ENCODE measurements around the gene LUC7L.
"Not testable (repeated sequence)": the region's sequence is repeated elsewhere in the genome, so short reads cannot be mapped to it uniquely, and the experiment has no call there.

LUC7L gene

DNA sequence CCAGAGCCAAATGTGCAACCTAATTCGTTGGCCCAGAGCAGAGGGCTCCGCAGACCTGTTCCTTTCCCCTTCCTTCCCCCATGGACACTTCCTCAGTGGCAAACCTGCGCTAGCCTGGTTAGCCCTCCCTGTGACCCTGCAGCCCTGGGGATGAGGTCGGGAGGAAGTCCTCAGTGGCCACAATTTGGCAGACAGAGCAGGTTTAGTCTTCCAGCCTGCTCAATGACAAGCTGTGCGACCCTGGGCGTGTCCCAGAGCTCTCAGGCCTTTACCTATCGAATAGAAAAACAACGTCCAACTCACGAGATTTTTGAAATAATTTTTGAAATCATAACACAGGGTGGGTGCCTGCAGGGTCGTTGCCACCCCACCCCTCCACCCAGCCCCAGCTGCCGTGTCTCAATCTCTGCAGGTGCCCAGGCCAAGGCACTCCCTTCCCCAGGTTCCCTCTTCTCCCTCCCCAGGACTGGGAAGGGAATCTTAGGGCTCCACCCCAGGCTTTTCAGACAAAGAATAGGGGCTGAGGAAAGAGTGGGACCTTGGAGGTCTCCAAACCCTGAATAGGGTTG is 62.0 kb downstream of the LUC7L start:
- FAIRE-seq (no peak), DNase-seq (ENCODE audit: insufficient read length, low spot score) (no peak)

GRCh38 chr16:166375-167121 is 62.7 kb downstream of the LUC7L start:
- FAIRE-seq (no peak), DNase-seq (ENCODE audit: insufficient read length, low spot score) (no peak)

DNA sequence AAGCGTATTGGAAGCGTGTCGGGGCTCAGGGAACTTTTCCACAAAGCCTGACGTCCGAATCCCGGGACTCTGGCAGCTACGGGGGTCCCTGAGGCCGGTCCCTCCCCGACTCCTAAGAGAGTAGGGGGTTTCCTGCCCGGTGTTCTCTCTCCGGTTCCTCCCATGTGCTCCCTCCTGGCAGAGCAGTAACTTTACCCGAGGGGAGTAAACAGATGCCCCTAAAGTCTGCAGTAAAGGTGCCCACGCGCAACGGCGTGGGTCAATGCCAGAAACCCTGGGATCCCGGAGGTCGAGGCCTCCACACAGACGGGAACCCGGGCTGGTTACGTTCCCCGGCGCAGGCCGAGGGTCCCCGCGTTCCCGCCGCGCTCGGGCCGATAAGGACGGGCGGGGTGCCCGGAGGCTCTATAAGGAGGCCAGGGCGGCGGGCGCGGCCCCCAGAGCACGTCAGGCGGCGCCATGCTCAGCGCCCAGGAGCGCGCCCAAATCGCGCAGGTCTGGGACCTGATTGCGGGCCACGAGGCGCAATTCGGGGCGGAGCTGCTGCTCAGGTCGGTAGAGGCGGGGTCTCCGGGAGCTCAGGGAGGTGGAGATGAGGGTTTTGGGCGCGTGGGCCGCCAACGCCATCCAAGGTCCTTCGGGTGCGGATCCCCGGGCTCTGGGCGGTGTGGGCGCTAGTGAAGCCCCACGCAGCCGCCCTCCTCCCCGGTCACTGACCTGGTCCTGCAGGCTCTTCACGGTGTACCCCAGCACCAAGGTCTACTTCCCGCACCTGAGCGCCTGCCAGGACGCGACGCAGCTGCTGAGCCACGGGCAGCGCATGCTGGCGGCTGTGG is 63.5 kb downstream of the LUC7L start, which contains the start of gene HBM:
Gene HBM, plus strand, starts transcription at position 440 of the 836 bp plus-strand sequence. Its CDS starts 20 bp downstream, at position 460.
- no peak for DNase-seq (ENCODE audit: insufficient read length, low spot score)
- FAIRE-seq: no peak

GRCh38 chr16:164827-165538 is 64.3 kb downstream of the LUC7L start:
- no peak for DNase-seq (ENCODE audit: insufficient read length, low spot score)
- no peak for FAIRE-seq

DNA sequence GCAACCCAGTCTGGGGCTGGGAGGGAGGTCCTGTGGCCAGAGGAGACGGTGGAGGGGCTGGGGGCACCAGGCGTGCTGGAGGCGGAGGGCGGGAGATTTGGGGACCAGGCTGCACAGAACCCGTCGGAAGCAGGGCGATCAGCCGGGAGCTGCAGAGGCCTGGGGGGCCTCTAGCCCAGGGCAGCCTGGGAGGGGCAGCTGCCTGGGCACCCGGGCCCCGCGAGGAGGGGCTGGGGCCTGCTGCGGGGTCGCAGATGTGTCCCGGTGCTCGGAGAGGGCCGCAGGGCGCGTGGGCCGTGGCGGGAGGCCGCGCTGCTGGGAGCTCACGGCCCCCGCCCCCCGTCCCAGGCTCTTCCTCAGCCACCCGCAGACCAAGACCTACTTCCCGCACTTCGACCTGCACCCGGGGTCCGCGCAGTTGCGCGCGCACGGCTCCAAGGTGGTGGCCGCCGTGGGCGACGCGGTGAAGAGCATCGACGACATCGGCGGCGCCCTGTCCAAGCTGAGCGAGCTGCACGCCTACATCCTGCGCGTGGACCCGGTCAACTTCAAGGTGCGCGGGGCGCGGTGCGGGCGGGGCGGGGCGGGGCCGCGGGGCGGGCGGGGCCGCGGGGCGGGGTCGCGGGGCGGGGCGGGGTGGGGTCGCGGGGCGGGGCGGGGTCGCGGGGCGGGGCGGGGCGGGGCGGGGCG is 65.0 kb downstream of the LUC7L start:
- not testable (repeated sequence) for DNase-seq (ENCODE audit: insufficient read length, low spot score)
- peak; percentile 79 for FAIRE-seq

- not testable (repeated sequence) for FAIRE-seq; DNase-seq (ENCODE audit: insufficient read length, low spot score)
These were observed 65.6 kb downstream of the LUC7L start for GRCh38 chr16:163696-164095.

DNA sequence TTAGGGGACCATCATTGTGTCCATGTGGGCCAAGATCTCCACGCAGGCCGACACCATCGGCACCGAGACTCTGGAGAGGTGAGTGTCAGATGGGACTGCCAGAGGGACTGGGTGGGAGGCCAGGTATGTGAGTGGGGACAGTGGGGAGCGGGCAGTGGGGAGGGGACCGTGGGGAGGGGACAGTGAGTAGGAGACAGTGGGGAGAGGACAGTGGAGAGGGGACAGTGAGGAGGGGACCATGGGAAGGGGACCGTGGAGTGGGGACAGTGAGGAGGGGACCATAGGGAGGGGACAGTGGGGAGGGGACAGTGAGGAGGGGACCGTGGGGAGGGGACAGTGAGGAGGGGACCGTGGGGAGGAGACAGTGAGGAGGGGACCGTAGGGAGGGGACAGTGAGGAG is 66.1 kb downstream of the LUC7L start:
- FAIRE-seq; DNase-seq (ENCODE audit: insufficient read length, low spot score): not testable (repeated sequence)

- FAIRE-seq (no peak), DNase-seq (ENCODE audit: insufficient read length, low spot score) (no peak)
These were observed 66.8 kb downstream of the LUC7L start for GRCh38 chr16:162271-162991.

GRCh38 chr16:160691-161190 is 68.5 kb downstream of the LUC7L start:
- DNase-seq (ENCODE audit: insufficient read length, low spot score) (no peak), FAIRE-seq (no peak)

- DNase-seq (ENCODE audit: insufficient read length, low spot score): not testable (repeated sequence)
- peak; percentile 57 for FAIRE-seq
These were observed 69.0 kb downstream of the LUC7L start for GRCh38 chr16:160242-160641.

DNA sequence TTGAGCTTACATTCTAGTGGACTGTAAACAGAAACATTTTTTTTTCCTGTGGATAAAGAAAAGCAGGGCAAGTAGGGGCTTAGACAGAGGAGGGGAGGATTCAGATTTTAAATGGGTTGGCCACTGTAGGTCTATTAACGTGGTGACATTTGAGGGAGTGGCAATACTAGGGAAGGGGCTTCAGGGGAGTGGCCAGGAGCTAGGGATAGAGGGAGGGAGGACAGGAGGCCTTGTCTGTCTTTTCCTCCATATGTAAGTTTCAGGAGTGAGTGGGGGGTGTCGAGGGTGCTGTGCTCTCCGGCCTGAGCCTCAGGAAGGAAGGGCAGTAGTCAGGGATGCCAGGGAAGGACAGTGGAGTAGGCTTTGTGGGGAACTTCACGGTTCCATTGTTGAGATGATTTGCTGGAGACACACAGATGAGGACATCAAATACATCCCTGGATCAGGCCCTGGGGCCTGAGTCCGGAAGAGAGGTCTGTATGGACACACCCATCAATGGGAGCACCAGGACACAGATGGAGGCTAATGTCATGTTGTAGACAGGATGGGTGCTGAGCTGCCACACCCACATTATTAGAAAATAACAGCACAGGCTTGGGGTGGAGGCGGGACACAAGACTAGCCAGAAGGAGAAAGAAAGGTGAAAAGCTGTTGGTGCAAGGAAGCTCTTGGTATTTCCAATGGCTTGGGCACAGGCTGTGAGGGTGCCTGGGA is 70.0 kb downstream of the LUC7L start:
- FAIRE-seq (peak; percentile 51), DNase-seq (ENCODE audit: insufficient read length, low spot score) (no peak)

DNA sequence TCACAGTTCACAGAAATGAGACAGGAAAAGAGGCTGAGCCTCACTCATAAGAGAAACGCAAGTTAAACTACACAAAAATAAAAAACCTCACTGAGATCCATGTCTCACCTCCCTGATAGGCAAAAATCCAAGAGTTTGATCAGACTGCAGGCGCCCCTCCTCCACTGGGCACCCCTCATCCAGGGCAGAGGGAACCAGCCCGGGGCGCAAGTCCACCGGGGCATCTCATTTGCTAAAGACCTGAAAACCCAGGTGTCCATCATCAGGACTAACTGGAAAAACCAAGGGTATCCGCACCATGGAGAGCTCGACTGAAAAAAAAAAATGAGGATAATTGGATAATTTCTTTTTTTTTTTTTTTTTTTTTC is 74.2 kb downstream of the LUC7L start:
- FAIRE-seq: no peak
- DNase-seq (ENCODE audit: insufficient read length, low spot score): no peak

GRCh38 chr16:154217-155030 is 74.8 kb downstream of the LUC7L start:
- peak; percentile 76 for FAIRE-seq
- DNase-seq (ENCODE audit: insufficient read length, low spot score): peak; percentile 63

- peak; percentile 60 for FAIRE-seq
- DNase-seq (ENCODE audit: insufficient read length, low spot score): not testable (repeated sequence)
These were observed 75.6 kb downstream of the LUC7L start for GRCh38 chr16:153550-154216.

- not testable (repeated sequence) for DNase-seq (ENCODE audit: insufficient read length, low spot score); FAIRE-seq
These were observed 76.1 kb downstream of the LUC7L start for GRCh38 chr16:153129-153521.

GRCh38 chr16:152141-153128 is 76.8 kb downstream of the LUC7L start, which contains the start of gene HBZ:
Gene HBZ, plus strand, starts transcription at chr16:152644. Its CDS starts 266 bp downstream, at chr16:152910.
- no peak for DNase-seq (ENCODE audit: insufficient read length, low spot score)
- peak; percentile 62 for FAIRE-seq
